ENCODE measurements around the gene NAT16. TPM values are rescaled to one million over a fixed set of nuclear protein-coding genes. Genes with fewer than 3 reads are reported as not detected.

The NAT16 gene
- total and polyA plus RNA-seq, 2 of the 13 experiments (the other 11 are each of a cell fraction or from before 2014, with no cell fraction given): 0.04 TPM; not detected in 1

DNA sequence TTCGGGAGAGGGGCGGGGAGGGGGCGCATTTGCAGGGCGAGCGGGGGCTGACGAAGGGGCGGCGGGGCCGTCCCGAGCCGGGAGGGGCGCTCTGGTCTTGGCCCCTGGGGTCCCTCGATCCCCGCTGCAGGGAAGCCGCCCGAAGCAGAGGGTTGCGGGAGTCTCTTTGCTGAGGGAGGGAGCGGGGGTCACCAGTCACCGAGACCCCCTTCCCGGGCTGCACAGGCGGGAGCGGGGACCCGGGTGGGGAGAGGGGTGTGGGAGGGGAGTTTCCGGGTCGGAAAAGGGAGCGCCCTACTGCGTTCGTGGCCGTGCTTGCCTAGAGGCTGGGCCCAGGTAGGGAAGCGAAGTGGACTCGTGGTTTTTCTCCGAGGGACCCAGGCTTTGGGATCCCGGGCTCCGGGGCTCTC, 25.4 kb downstream of the NAT16 start:
- in situ Hi-C loops (cut with HindIII; ENCODE audit: extremely low pct_ligation_motif_present, low pct_unique_long_range_greater_than_20kb): no loop called here
- Histone ChIP-seq H3K4me2 (ENCODE audit: low read depth, low read length) (peak overlapping the region; percentile 93), H3K27ac (ENCODE audit: extremely low read length, insufficient read depth, low read length) (peak overlapping the region; percentile 38), H3K4me1 (ENCODE audit: insufficient read depth, low read length) (peaks cover 12% of the 10 kb centered on the region), H3K79me2 (ENCODE audit: insufficient read depth, low read length) (peaks cover 8% of the 10 kb centered on the region), H3K9ac (ENCODE audit: insufficient read depth, low read depth, low read length) (peak overlapping the region; percentile 78), H3K4me3 (replicated peaks in 1 of 3; ENCODE audit: insufficient read depth in 1 of 3, low read depth in 2 of 3, low read length in 3 of 3) (peak overlapping the region; percentile 83 to 95 (median 85)), H3K36me3 (replicated peaks in 1 of 2; ENCODE audit: control insufficient read depth in 1 of 2, insufficient read depth in 2 of 2, low read length in 2 of 2) (peaks cover 0 to 14% of the 10 kb centered on the region in 2 experiments), H4K20me1 (ENCODE audit: insufficient read depth, low read length) (no peaks in the 10 kb centered on the region), H2AFZ (ENCODE audit: low read length) (no peak overlapping the region), H3K9me3 (ENCODE audit: low read length) (no peaks in the 10 kb centered on the region), H3K27me3 (ENCODE audit: control insufficient read depth in 1 of 2, insufficient read depth in 2 of 2, low read length in 2 of 2) (no peaks in the 10 kb centered on the region)
- ATAC-seq (peak; percentile 57), DNase-seq (ENCODE audit: low spot score) (no peak), FAIRE-seq (no peak)
- POLR2A ChIA-PET: interaction anchor here (1.0 kb wide), 2 partner anchors 28 to 32 kb away, joined by 3 to 4 read pairs; partner anchors contain the start of gene SERPINE1
- intact Hi-C loops (cut with micrococcal nuclease; ENCODE audit: unreplicated experiment): no loop called here
- 0% methylated on average over 2 of the region's 34 CpGs for WGBS (ENCODE audit: low lambda C conversion rate)
- CTCF ChIA-PET (ENCODE audit: low intra/inter-chr PET ratio, low total read pairs): no interaction called here
- no TSS peak for BruUV-seq (replicated peaks)
- TF ChIP-seq, protein P1, sequence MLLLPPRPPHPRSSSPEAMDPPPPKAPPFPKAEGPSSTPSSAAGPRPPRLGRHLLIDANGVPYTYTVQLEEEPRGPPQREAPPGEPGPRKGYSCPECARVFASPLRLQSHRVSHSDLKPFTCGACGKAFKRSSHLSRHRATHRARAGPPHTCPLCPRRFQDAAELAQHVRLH (CRISPR knock-in tag; IDR thresholded peaks at IDR 0.05; ENCODE audit: borderline replicate concordance, low read depth): no peak
- TF ChIP-seq, protein P2, sequence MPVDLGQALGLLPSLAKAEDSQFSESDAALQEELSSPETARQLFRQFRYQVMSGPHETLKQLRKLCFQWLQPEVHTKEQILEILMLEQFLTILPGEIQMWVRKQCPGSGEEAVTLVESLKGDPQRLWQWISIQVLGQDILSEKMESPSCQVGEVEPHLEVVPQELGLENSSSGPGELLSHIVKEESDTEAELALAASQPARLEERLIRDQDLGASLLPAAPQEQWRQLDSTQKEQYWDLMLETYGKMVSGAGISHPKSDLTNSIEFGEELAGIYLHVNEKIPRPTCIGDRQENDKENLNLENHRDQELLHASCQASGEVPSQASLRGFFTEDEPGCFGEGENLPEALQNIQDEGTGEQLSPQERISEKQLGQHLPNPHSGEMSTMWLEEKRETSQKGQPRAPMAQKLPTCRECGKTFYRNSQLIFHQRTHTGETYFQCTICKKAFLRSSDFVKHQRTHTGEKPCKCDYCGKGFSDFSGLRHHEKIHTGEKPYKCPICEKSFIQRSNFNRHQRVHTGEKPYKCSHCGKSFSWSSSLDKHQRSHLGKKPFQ (CRISPR knock-in tag; IDR thresholded peaks at IDR 0.05; ENCODE audit: insufficient replicate concordance): no peak
- TF ChIP-seq, protein P3, sequence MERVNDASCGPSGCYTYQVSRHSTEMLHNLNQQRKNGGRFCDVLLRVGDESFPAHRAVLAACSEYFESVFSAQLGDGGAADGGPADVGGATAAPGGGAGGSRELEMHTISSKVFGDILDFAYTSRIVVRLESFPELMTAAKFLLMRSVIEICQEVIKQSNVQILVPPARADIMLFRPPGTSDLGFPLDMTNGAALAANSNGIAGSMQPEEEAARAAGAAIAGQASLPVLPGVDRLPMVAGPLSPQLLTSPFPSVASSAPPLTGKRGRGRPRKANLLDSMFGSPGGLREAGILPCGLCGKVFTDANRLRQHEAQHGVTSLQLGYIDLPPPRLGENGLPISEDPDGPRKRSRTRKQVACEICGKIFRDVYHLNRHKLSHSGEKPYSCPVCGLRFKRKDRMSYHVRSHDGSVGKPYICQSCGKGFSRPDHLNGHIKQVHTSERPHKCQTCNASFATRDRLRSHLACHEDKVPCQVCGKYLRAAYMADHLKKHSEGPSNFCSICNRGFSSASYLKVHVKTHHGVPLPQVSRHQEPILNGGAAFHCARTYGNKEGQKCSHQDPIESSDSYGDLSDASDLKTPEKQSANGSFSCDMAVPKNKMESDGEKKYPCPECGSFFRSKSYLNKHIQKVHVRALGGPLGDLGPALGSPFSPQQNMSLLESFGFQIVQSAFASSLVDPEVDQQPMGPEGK (CRISPR knock-in tag; IDR thresholded peaks at IDR 0.05): peak; percentile 75
- TF ChIP-seq MAFG (CRISPR knock-in tag; IDR thresholded peaks at IDR 0.05) (no peak), SIN3A (IDR thresholded peaks at IDR 0.05; ENCODE audit: borderline replicate concordance, low read depth, low read length) (peak; percentile 28; the same call in 1 of the 2 replicates), PHF8 (CRISPR knock-in tag; IDR thresholded peaks at IDR 0.05) (peak; percentile 61; the same call in 1 of the 2 replicates), SNRNP70 (IDR thresholded peaks at IDR 0.05; ENCODE audit: low read depth, low read length) (no peak), ZBTB42 (CRISPR knock-in tag; IDR thresholded peaks at IDR 0.05) (0 out of 2 replicates have a peak, but pooled peaks have one; percentile 27), RBFOX2 (IDR thresholded peaks at IDR 0.05; ENCODE audit: low read depth, low read length) (no peak), SAP130 (CRISPR knock-in tag; IDR thresholded peaks at IDR 0.05; ENCODE audit: low read depth) (no peak), ZBTB7A (CRISPR knock-in tag; IDR thresholded peaks at IDR 0.05) (peak; percentile 77; the same call in 1 of the 2 replicates), ZNF124 (CRISPR knock-in tag; IDR thresholded peaks at IDR 0.05) (no peak), ZNF232 (CRISPR knock-in tag; IDR thresholded peaks at IDR 0.05; ENCODE audit: borderline replicate concordance) (0 out of 2 replicates have a peak, but pooled peaks have one; percentile 8), ZMAT3 (CRISPR knock-in tag; conservative IDR thresholded peaks at IDR 0.05) (0 out of 2 replicates have a peak, but pooled peaks have one; percentile 10), ZFX (CRISPR knock-in tag; IDR thresholded peaks at IDR 0.05; ENCODE audit: low read depth) (0 out of 2 replicates have a peak, but pooled peaks have one; percentile 21), PAF1 (CRISPR knock-in tag; IDR thresholded peaks at IDR 0.05) (no peak), MEIS2 (CRISPR knock-in tag; IDR thresholded peaks at IDR 0.05) (no peak), TAF1 (CRISPR knock-in tag; IDR thresholded peaks at IDR 0.05) (0 out of 2 replicates have a peak, but pooled peaks have one; percentile 37), SMAD3 (CRISPR knock-in tag; IDR thresholded peaks at IDR 0.05) (no peak), HNF4A (CRISPR knock-in tag; IDR thresholded peaks at IDR 0.05) (no peak), ZNF672 (CRISPR knock-in tag; IDR thresholded peaks at IDR 0.05) (no peak)
- TF ChIP-seq, protein P4, sequence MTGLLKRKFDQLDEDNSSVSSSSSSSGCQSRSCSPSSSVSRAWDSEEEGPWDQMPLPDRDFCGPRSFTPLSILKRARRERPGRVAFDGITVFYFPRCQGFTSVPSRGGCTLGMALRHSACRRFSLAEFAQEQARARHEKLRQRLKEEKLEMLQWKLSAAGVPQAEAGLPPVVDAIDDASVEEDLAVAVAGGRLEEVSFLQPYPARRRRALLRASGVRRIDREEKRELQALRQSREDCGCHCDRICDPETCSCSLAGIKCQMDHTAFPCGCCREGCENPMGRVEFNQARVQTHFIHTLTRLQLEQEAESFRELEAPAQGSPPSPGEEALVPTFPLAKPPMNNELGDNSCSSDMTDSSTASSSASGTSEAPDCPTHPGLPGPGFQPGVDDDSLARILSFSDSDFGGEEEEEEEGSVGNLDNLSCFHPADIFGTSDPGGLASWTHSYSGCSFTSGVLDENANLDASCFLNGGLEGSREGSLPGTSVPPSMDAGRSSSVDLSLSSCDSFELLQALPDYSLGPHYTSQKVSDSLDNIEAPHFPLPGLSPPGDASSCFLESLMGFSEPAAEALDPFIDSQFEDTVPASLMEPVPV (CRISPR knock-in tag; IDR thresholded peaks at IDR 0.05): no peak
